OCI-LY7 (cell line): Measurements from ENCODE around the gene TTC7B. TPM values are rescaled to one million over a fixed set of nuclear protein-coding genes. Genes with fewer than 3 reads are reported as not detected.

ENCODE experiments used
- BruUV-seq: library from RNA; stranded (reverse); fragments of 400-500 nt; replicated peaks from 2 replicates; lab custom pipeline; 2021; lab: Mats Ljungman, UMichigan
- CTCF ChIA-PET: fragments of 300-600 bp; sonication (Branson Sonifier 250); formaldehyde crosslinking; loops from one replicate; lab custom pipeline; 2022; ENCODE audit warnings: antibody characterized with exemption; ENCODE audit not compliant: unreplicated experiment; lab: Charles Lee
- POLR2A ChIA-PET: fragments of 300-600 bp; sonication (Branson Sonifier 250); formaldehyde crosslinking; loops from one replicate; lab custom pipeline; 2022; ENCODE audit warnings: antibody characterized with exemption; lab: Charles Lee
- DNase-seq: peaks from one replicate; pipeline ENCODE4 v3.0.0-alpha.2; 2015; ENCODE audit warnings: low spot score
- H2AFZ ChIP-seq: fragments of 200-600 bp; sonication (generic), shearing (Covaris generic); 2 replicates; pipeline ENCODE4 v1.6.1; 2014; ENCODE audit warnings: mild to moderate bottlenecking, antibody characterized with exemption, low read length, moderate library complexity
- H3K27ac ChIP-seq: fragments of 200-600 bp; sonication (generic); 2 replicates; pipeline ENCODE4 v1.5.1; 2014; ENCODE audit warnings: mixed run types, low read depth, mild to moderate bottlenecking, moderate library complexity, low read length, inconsistent platforms; ENCODE audit not compliant: poor library complexity, severe bottlenecking
- H3K36me3 ChIP-seq: fragments of 200-600 bp; sonication (generic); 2 replicates; pipeline ENCODE4 v1.6.1; 2014; ENCODE audit warnings: mild to moderate bottlenecking, antibody characterized with exemption, low read length, moderate library complexity, mixed read lengths; ENCODE audit not compliant: insufficient read depth
- H3K4me1 ChIP-seq: fragments of 200-600 bp; sonication (generic); 2 replicates; pipeline ENCODE4 v1.5.1; 2014; ENCODE audit warnings: mild to moderate bottlenecking, low read length; ENCODE audit not compliant: insufficient read depth, poor library complexity, severe bottlenecking
- H3K4me2 ChIP-seq: fragments of 200-600 bp; sonication (generic); 2 replicates; pipeline ENCODE4 v1.6.1; 2014; ENCODE audit warnings: mild to moderate bottlenecking, low read length
- H3K4me3 ChIP-seq: fragments of 200-600 bp; sonication (generic); 2 replicates; pipeline ENCODE4 v1.5.1; 2014; ENCODE audit warnings: mild to moderate bottlenecking, low read depth, low read length; ENCODE audit not compliant: poor library complexity, severe bottlenecking
- H3K79me2 ChIP-seq: fragments of 200-600 bp; sonication (generic); 2 replicates; pipeline ENCODE4 v1.6.1; 2016; ENCODE audit warnings: low read depth, mild to moderate bottlenecking, low read length, moderate library complexity, mixed read lengths; ENCODE audit not compliant: insufficient read depth
- H3K9me2 ChIP-seq: fragments of 200-600 bp; sonication (generic); 2 replicates; pipeline ENCODE4 v1.6.1; 2016; ENCODE audit warnings: mild to moderate bottlenecking, low read length, mixed read lengths; ENCODE audit not compliant: insufficient read depth
- H3K9me3 ChIP-seq: fragments of 200-600 bp; sonication (generic); 2 replicates; pipeline ENCODE4 v1.6.1; 2014; ENCODE audit warnings: mild to moderate bottlenecking, mixed run types, low read length, mixed read lengths
- H4K20me1 ChIP-seq: fragments of 200-600 bp; sonication (generic); 2 replicates; pipeline ENCODE4 v1.6.1; 2014; ENCODE audit warnings: mild to moderate bottlenecking, antibody characterized with exemption, low read length, moderate library complexity, mixed read lengths; ENCODE audit not compliant: insufficient read depth
- EZH2phosphoT487 ChIP-seq: fragments of 200-600 bp; sonication (generic); IDR thresholded peaks from 2 replicates; pipeline ENCODE4 v1.6.1; 2018; ENCODE audit warnings: low read depth, borderline replicate concordance, mild to moderate bottlenecking, mixed run types, antibody characterized with exemption, low read length, moderate library complexity, mixed read lengths
- intact Hi-C: fragments of 100-400 bp; cut with micrococcal nuclease; formaldehyde crosslinking; loops from one replicate; pipeline ENCODE4 v1.10.0; 2022; ENCODE audit not compliant: unreplicated experiment
- total RNA-seq, 2 experiments: library from RNA; depleted of rRNA in 1 of 2; stranded (reverse); fragments of >200 nt in 1 of 2; shearing (Covaris generic) in 1 of 2; gene quantifications; 2 replicates each; pipeline ENCODE4 v1.2.3, GENCODE V29; 2014 to 2022
- TF ChIP-seq, protein P1 (sequence below): fragments of 200-600 bp; sonication (generic); conservative IDR thresholded peaks from 2 replicates; pipeline ENCODE4 v1.5.1; 2014; ENCODE audit warnings: mild to moderate bottlenecking, antibody characterized with exemption, low read length, moderate library complexity, mixed read lengths

Gene TTC7B
- total RNA-seq, 2 experiments from 2014 or later: 0.19 to 0.51 TPM

DNA sequence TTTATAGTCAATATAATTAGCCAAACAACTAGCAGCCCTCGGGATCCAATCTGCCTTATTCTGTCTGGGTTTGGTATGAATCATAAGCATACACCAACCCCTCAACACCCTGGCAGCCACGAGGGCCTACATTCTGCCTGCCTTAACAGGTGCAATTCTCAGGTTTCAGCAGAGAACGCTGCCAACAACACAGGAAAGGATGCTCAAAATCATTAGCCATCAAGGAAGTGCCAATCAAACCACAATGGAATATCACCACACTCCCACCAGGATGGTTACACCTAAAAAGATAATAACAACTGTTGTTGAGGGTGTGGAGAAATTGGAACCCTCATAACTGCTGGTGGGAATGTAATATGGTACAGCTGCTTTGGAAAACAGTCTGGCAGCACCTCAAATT, 122.8 kb downstream of the TTC7B start:
- no peak for TF ChIP-seq EZH2phosphoT487
- TF ChIP-seq, protein P1, sequence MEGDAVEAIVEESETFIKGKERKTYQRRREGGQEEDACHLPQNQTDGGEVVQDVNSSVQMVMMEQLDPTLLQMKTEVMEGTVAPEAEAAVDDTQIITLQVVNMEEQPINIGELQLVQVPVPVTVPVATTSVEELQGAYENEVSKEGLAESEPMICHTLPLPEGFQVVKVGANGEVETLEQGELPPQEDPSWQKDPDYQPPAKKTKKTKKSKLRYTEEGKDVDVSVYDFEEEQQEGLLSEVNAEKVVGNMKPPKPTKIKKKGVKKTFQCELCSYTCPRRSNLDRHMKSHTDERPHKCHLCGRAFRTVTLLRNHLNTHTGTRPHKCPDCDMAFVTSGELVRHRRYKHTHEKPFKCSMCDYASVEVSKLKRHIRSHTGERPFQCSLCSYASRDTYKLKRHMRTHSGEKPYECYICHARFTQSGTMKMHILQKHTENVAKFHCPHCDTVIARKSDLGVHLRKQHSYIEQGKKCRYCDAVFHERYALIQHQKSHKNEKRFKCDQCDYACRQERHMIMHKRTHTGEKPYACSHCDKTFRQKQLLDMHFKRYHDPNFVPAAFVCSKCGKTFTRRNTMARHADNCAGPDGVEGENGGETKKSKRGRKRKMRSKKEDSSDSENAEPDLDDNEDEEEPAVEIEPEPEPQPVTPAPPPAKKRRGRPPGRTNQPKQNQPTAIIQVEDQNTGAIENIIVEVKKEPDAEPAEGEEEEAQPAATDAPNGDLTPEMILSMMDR: no peak
- DNase-seq: no peak
- Histone ChIP-seq H3K4me1 (peaks cover 3% of the 10 kb centered on the region), H3K4me2 (no peak overlapping the region), H3K4me3 (no peak overlapping the region), H3K79me2 (no peaks in the 10 kb centered on the region), H3K9me2 (no peaks in the 10 kb centered on the region), H3K36me3 (no peaks in the 10 kb centered on the region), H3K27ac (no peak overlapping the region), H3K9me3 (no peaks in the 10 kb centered on the region), H4K20me1 (no peaks in the 10 kb centered on the region), H2AFZ (no peak overlapping the region)
- intact Hi-C loops: no loop called here
- CTCF ChIA-PET: no interaction called here
- POLR2A ChIA-PET: no interaction called here
- BruUV-seq: no TSS peak

DNA sequence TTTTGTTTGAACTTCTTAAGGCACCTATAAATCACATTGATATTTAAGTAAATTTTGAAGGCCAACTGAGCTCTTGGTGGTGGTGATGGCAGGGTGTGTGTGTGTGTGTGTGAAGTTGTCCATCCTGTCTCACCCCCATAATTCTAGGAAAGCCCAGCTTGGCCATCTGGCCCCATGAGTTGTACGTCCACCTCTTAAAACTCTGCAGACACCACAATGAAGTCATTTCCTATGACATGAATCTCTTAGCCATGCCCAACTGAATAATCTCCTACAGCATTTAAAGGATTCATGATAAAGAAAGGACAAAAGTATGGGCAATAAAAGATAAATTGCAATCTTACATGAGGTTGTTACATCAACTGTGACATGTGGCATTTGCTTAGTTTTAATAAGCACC, 123.4 kb downstream of the TTC7B start:
- Histone ChIP-seq H2AFZ (no peak overlapping the region), H3K9me2 (no peaks in the 10 kb centered on the region), H3K27ac (no peak overlapping the region), H3K79me2 (no peaks in the 10 kb centered on the region), H3K36me3 (no peaks in the 10 kb centered on the region), H3K4me2 (no peak overlapping the region), H4K20me1 (no peaks in the 10 kb centered on the region), H3K4me1 (peaks cover 3% of the 10 kb centered on the region), H3K4me3 (no peak overlapping the region), H3K9me3 (no peaks in the 10 kb centered on the region)
- no peak for DNase-seq
- intact Hi-C loops: no loop called here
- no TSS peak for BruUV-seq
- TF ChIP-seq EZH2phosphoT487: no peak
- TF ChIP-seq, protein P1: no peak
- ChIA-PET POLR2A (interaction anchor here (0.6 kb wide), 1 partner anchor 371 kb away, joined by 3 read pairs; no protein-coding TSS in a partner anchor), CTCF (interaction anchor here (0.5 kb wide), 1 partner anchor 391 kb away, joined by 3 read pairs; no protein-coding TSS in a partner anchor)

DNA sequence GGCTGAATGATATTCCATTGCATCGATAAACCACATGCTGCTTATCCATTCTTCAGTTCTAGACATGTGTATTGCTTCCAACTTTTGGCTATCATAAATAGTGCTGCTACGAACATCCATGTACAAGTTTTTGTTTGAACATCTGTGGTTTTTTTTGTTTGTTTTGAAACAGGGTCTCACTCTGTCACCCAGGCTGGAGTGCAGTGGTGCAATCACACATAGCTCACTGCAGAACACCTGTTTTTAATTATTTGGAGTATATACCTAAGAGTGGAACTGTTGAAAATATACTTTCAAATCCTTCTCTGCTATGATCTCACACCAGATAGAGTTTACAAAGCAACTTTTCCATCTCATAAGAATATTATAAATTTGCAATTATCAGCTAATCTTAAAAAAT, 124.2 kb downstream of the TTC7B start:
- no peak overlapping the region for H3K27ac ChIP-seq
- intact Hi-C loops: no loop called here
- H3K79me2 ChIP-seq: no peaks in the 10 kb centered on the region
- no peaks in the 10 kb centered on the region for H3K9me3 ChIP-seq
- POLR2A ChIA-PET: interaction anchor here (0.7 kb wide), 1 partner anchor 12 kb away, joined by 3 read pairs; no protein-coding TSS in a partner anchor
- H3K4me2 ChIP-seq: no peak overlapping the region
- H4K20me1 ChIP-seq: no peaks in the 10 kb centered on the region
- no peaks in the 10 kb centered on the region for H3K4me1 ChIP-seq
- CTCF ChIA-PET: interaction anchor here (0.5 kb wide), 2 partner anchors 66 to 390 kb away, joined by 3 read pairs; no protein-coding TSS in a partner anchor
- BruUV-seq: no TSS peak
- H3K9me2 ChIP-seq: no peaks in the 10 kb centered on the region
- no peak for DNase-seq
- H2AFZ ChIP-seq: no peak overlapping the region
- H3K36me3 ChIP-seq: no peaks in the 10 kb centered on the region
- TF ChIP-seq, protein P1: no peak
- TF ChIP-seq EZH2phosphoT487: no peak
- H3K4me3 ChIP-seq: no peak overlapping the region
